ENCODE data around the gene NUDC. TPM values are rescaled to one million over a fixed set of nuclear protein-coding genes. Genes with fewer than 3 reads are reported as not detected.

NUDC gene
- total and polyA plus RNA-seq, 10 of the 15 experiments (the other 5 are each of a cell fraction or from before 2014, with no cell fraction given): 5.5 to 227 (median 67.4) TPM

DNA sequence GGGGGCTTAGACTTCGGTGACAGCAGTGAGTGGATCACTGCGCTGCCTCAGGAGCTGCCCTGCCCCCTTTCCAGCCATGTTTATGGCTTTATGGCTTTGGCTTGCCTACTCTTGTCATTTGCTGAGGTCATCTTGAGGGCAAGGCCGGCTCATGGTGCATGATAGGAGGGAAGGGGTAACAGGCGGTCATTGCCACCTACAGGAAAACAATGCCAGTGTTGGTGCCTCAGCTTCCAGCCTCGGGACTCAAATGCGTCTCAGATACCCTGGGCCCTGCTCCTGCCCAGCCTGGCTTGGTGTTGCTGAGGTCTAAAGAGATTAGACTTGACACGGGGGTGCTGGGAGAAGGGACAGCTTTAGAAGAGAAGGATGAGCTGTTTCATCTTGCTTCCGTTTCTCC is 24.2 kb downstream of the NUDC start:
- Histone ChIP-seq H3K79me2 (ENCODE audit: control insufficient read depth, insufficient read depth, low read length) (no peaks in the 10 kb centered on the region), H4K20me1 (ENCODE audit: control insufficient read depth, insufficient read depth) (no peaks in the 10 kb centered on the region; the same call in 1 of the 2 replicates), H3K4me3 (no peak overlapping the region), H3K27ac (ENCODE audit: control insufficient read depth, insufficient read depth) (no peak overlapping the region), H3K9me3 (replicated peaks; ENCODE audit: control insufficient read depth, insufficient read depth, low read length) (no peaks in the 10 kb centered on the region), H3K9ac (ENCODE audit: control insufficient read depth, insufficient read depth, low read length) (no peak overlapping the region), H3K27me3 (replicated peaks in 1 of 2; ENCODE audit: control insufficient read depth in 2 of 2, insufficient read depth in 2 of 2, low read length in 1 of 2) (no peaks in the 10 kb centered on the region), H2AFZ (ENCODE audit: control insufficient read depth, low read depth, low read length) (no peak overlapping the region), H3K36me3 (ENCODE audit: control insufficient read depth in 2 of 2, insufficient read depth in 2 of 2, low read length in 1 of 2) (peaks cover 11 to 29% of the 10 kb centered on the region in 2 experiments), H3K4me2 (ENCODE audit: control insufficient read depth, insufficient read depth) (no peak overlapping the region), H3K4me1 (ENCODE audit: control insufficient read depth, insufficient read depth, low read length) (no peaks in the 10 kb centered on the region)
- in situ Hi-C loops (cut with MboI) (no loop called here), intact Hi-C loops (cut with micrococcal nuclease; ENCODE audit: unreplicated experiment) (no loop called here)
- DNase-seq (ENCODE audit: low read depth, low spot score) (no peak), ATAC-seq (no peak), FAIRE-seq (no peak)
- SMC1A ChIA-PET (ENCODE audit: uncharacterized antibody, unreplicated experiment): no interaction called here
- TF ChIP-seq BCL11A (IDR thresholded peaks at IDR 0.05; ENCODE audit: low read depth, low read length): no peak
- TF ChIP-seq ESRRA (IDR thresholded peaks at IDR 0.05; ENCODE audit: low read length): no peak
- no peak for TF ChIP-seq GATAD2B (conservative IDR thresholded peaks at IDR 0.05; ENCODE audit: low read depth)
- no peak for TF ChIP-seq MTA2 (IDR thresholded peaks at IDR 0.05; ENCODE audit: low read depth)
- no peak for TF ChIP-seq SMAD1 (IDR thresholded peaks at IDR 0.05; ENCODE audit: low read depth, partially characterized antibody)
- TF ChIP-seq CHD2 (IDR thresholded peaks at IDR 0.05; ENCODE audit: borderline replicate concordance, low read depth, low read length): no peak
- TF ChIP-seq, protein P1, sequence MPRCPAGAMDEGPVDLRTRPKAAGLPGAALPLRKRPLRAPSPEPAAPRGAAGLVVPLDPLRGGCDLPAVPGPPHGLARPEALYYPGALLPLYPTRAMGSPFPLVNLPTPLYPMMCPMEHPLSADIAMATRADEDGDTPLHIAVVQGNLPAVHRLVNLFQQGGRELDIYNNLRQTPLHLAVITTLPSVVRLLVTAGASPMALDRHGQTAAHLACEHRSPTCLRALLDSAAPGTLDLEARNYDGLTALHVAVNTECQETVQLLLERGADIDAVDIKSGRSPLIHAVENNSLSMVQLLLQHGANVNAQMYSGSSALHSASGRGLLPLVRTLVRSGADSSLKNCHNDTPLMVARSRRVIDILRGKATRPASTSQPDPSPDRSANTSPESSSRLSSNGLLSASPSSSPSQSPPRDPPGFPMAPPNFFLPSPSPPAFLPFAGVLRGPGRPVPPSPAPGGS (IDR thresholded peaks at IDR 0.05; ENCODE audit: borderline replicate concordance, insufficient read depth, low read depth, low read length, poor library complexity, severe bottlenecking): no peak
- TF ChIP-seq, protein P2, sequence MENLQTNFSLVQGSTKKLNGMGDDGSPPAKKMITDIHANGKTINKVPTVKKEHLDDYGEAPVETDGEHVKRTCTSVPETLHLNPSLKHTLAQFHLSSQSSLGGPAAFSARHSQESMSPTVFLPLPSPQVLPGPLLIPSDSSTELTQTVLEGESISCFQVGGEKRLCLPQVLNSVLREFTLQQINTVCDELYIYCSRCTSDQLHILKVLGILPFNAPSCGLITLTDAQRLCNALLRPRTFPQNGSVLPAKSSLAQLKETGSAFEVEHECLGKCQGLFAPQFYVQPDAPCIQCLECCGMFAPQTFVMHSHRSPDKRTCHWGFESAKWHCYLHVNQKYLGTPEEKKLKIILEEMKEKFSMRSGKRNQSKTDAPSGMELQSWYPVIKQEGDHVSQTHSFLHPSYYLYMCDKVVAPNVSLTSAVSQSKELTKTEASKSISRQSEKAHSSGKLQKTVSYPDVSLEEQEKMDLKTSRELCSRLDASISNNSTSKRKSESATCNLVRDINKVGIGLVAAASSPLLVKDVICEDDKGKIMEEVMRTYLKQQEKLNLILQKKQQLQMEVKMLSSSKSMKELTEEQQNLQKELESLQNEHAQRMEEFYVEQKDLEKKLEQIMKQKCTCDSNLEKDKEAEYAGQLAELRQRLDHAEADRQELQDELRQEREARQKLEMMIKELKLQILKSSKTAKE (IDR thresholded peaks at IDR 0.05; ENCODE audit: low read depth, poor library complexity, severe bottlenecking): no peak
- TF ChIP-seq NFYA (IDR thresholded peaks at IDR 0.05; ENCODE audit: borderline replicate concordance, low read depth, low read length): no peak
- TF ChIP-seq EZH2 (IDR thresholded peaks at IDR 0.05; ENCODE audit: borderline replicate concordance, control insufficient read depth, low read depth, low read length): no peak
- TF ChIP-seq JUND (IDR thresholded peaks at IDR 0.05; ENCODE audit: low read depth, low read length): no peak
- POLR2A ChIA-PET: no interaction called here
- RAD21 ChIA-PET (ENCODE audit: unreplicated experiment): no interaction called here
- BruUV-seq (replicated peaks): no TSS peak
- 94% methylated on average over 8 of the region's 8 CpGs for WGBS (ENCODE audit: insufficient coverage, insufficient replicate concordance, low lambda C conversion rate, missing lambda C conversion rate)
- CTCF ChIA-PET: interaction anchor here (3.1 kb wide), 1 partner anchor 100 kb away, joined by 8 read pairs; no protein-coding TSS in a partner anchor

Measured in GM12878 (cell line).